ENCODE data around the gene CDC42BPA.
"Not testable (repeated sequence)": the region's sequence is repeated elsewhere in the genome, so short reads cannot be mapped to it uniquely, and the experiment has no call there.

Gene CDC42BPA

DNA sequence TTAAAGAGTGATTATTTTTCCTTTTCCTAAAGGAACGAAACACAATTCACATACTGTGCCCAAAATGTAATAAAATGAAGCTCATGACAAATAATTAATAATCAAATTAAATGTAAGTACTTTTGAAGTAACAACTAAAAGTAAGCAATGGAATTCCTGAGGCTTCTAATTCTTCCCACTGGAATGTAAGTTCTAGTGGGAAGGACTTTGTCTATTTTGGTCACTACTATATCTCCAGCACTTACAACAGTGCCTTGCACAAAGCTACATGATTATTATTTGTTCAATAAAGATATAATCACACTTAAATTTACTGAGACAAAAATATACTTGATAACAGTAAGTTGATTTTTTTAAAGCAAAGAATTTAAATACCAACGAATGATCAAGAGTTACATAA lies 249.4 kb downstream of the CDC42BPA start:
- DNase-seq (ENCODE audit: low spot score): no peak

DNA sequence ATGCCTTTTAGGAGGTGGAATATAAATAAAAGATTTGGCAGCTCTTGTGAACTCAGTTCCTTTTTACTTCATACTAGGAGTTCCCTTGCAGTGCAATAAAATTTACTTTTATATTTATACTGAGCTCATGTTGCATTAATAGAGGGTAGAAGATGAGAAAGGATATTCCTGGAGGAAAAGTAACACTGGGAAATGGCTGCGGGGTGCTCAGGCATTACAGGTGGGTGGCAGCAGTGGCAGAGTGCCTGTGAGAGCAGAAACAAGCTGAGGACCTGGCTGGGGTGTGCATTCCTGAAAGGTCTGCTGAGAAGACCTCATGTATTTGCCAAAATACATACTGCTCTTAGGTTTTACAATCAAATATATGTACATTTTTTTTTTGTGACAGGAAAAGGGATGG lies 251.3 kb downstream of the CDC42BPA start:
- no peak for DNase-seq (ENCODE audit: low spot score)

- no peak for DNase-seq (ENCODE audit: low spot score)
Measured at GRCh38 chr1:227065311-227065710, 253.0 kb downstream of the CDC42BPA start.

- DNase-seq (ENCODE audit: low spot score): no peak
Measured at GRCh38 chr1:227062306-227062705, 256.0 kb downstream of the CDC42BPA start.

DNA sequence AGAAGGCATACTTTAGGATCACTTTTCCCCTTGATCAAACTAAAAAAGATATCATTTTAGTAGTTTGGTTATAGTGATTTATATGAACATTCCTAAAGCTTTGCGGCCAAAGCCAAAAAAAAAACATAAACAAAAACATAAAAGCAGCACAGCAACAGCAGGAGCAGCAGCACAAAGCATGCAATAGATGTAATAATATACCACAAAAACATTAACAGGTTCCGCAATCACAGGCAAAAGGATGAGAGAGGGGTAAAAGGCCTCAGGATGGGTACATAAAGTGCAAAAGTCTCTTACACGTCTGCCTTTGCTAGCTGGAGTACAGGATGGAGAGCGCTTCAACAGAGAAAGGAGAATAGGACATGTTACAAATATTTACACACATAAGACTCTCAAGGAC lies 259.2 kb downstream of the CDC42BPA start:
- DNase-seq (ENCODE audit: low spot score): no peak

- DNase-seq (ENCODE audit: low spot score): no peak
Measured at GRCh38 chr1:227058321-227058751, 260.0 kb downstream of the CDC42BPA start.

DNA sequence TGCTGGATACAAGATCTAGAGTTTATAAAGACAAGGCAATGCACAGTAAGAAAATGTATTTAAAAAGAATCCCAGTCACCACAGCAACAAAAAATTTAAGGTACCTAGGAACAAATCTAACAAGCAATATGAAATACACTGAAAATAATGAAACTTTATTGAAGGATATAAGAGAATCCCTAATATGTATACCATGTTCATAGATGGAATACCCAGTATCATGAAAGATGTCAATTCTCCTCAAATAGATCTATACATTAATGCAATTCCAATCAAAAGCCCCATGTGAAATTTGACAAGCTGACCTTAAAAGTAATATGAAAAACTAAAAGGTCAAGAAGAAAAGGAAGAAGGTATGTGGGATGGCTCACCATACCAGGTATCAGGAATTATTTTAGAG lies 269.0 kb downstream of the CDC42BPA start:
- DNase-seq (ENCODE audit: low spot score): no peak

- DNase-seq (ENCODE audit: low spot score): peak; percentile 9
Measured at GRCh38 chr1:227043755-227044154, 274.5 kb downstream of the CDC42BPA start.

- DNase-seq (ENCODE audit: low spot score): no peak
Measured at GRCh38 chr1:227042292-227042691, 276.0 kb downstream of the CDC42BPA start.

- DNase-seq (ENCODE audit: low spot score): no peak
Measured at GRCh38 chr1:227038401-227038800, 279.9 kb downstream of the CDC42BPA start.

GRCh38 chr1:227037121-227037520 lies 281.2 kb downstream of the CDC42BPA start:
- DNase-seq (ENCODE audit: low spot score): no peak

GRCh38 chr1:227035316-227035715 lies 283.0 kb downstream of the CDC42BPA start:
- DNase-seq (ENCODE audit: low spot score): no peak

- DNase-seq (ENCODE audit: low spot score): no peak
Measured at GRCh38 chr1:227033880-227034279, 284.4 kb downstream of the CDC42BPA start.

- no peak for DNase-seq (ENCODE audit: low spot score)
Measured at GRCh38 chr1:227032396-227032795, 285.9 kb downstream of the CDC42BPA start.

- no peak for DNase-seq (ENCODE audit: low spot score)
Measured at GRCh38 chr1:227016990-227017389, 301.3 kb downstream of the CDC42BPA start.

GRCh38 chr1:227010645-227011044 lies 307.6 kb downstream of the CDC42BPA start:
- no peak for DNase-seq (ENCODE audit: low spot score)

GRCh38 chr1:227009937-227010336 lies 308.4 kb downstream of the CDC42BPA start:
- no peak for DNase-seq (ENCODE audit: low spot score)

DNA sequence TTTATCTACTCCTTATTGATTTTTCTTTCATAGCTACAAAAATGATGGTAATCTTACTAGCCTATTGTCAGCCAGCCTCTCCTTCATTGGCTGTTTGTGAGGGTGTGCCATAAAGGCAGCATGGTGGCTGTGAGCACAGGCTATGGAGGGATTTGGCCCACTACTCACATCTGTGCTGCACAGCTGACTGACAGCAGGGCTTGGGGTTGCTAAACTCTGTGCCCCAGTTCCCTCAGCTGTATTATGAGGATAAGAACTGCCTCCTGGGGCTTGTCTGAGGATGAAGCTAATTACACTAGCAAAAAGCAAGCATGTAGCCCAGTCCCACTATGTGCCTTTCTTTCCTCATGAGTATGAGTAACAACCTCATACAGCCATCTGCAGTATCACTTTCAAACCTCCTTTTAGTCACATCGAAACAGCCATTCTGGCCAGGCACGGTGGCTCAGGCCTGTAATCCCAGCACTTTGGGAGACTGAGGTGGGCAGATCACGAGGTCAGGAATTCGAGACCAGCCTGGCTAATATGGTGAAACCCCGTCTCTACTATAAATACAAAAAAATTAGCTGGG lies 312.0 kb downstream of the CDC42BPA start:
- no peak for DNase-seq (ENCODE audit: low spot score)

- no peak for DNase-seq (ENCODE audit: low spot score)
Measured at GRCh38 chr1:227004796-227005195, 313.5 kb downstream of the CDC42BPA start.

DNA sequence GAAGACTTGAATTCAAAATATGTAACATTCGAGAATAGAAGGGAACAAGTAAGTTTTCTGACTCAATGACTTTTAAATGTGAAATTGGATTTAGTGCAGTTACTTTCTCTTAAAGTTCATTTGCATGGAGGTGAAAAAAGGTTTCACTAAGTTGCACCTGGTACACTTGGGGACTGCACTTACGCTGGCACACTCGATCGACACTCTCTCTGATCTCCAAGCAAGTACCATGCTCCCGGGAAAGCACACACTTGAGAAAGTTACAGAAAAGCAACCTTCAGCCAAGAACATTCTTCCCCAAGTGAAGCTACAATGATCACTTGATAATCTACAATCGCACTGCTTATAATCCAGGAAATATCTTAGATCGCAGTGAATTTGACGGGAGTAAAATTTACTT lies 315.1 kb downstream of the CDC42BPA start:
- no peak for DNase-seq (ENCODE audit: low spot score)

GRCh38 chr1:227002531-227003049 lies 315.7 kb downstream of the CDC42BPA start:
- no peak for DNase-seq (ENCODE audit: low spot score)

DNA sequence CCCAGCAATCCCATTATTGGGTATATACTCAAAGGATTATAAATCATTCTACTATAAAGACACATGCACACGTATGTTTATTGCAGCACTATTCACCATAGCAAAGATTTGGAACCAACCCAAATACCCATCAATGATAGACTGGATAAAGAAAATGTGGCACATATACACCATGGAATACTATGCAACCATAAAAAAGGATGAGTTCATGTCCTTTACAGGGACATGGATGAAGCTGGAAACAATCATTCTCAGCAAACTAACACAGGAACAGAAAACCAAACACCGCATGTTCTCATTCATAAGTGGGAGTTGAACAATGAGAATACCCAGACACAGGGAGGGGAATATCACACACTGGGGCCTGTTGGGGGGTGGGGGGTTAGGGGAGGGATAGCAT lies 318.7 kb downstream of the CDC42BPA start:
- DNase-seq (ENCODE audit: low spot score): not testable (repeated sequence)

- DNase-seq (ENCODE audit: low spot score): peak; percentile 19
Measured at GRCh38 chr1:226995365-226996332, 322.6 kb downstream of the CDC42BPA start.
